ENCODE results near the gene VMP1. TPM values are rescaled to one million over a fixed set of nuclear protein-coding genes. Genes with fewer than 3 reads are reported as not detected.

Gene VMP1
- total RNA-seq, 6 experiments from 2014 or later: 121 to 155 (median 149) TPM

GRCh38 chr17:59842901-59843652, 135.6 kb downstream of the VMP1 start:
- Mint-ChIP-seq H3K36me3 (ENCODE audit: low read depth) (peaks cover 43% of the 10 kb centered on the region), H3K4me3 (peak overlapping the region; percentile 98), H3K27ac (peak overlapping the region; percentile 99), H3K9me3 (peaks cover 55% of the 10 kb centered on the region), H3K4me1 (ENCODE audit: low read depth) (peaks cover 70% of the 10 kb centered on the region), H3K27me3 (ENCODE audit: insufficient read depth) (peaks cover 77% of the 10 kb centered on the region)
- DNase-seq: peak; percentile 97
- no peak for TF ChIP-seq CTCF (IDR thresholded peaks at IDR 0.05)

GRCh38 chr17:59844884-59845594, 137.6 kb downstream of the VMP1 start:
- Mint-ChIP-seq H3K4me3 (peak overlapping the region; percentile 11), H3K27me3 (ENCODE audit: insufficient read depth) (peaks cover 57% of the 10 kb centered on the region), H3K9me3 (peaks cover 36% of the 10 kb centered on the region), H3K27ac (peak overlapping the region; percentile 99), H3K4me1 (ENCODE audit: low read depth) (peaks cover 70% of the 10 kb centered on the region), H3K36me3 (ENCODE audit: low read depth) (peaks cover 23% of the 10 kb centered on the region)
- TF ChIP-seq CTCF (IDR thresholded peaks at IDR 0.05): no peak
- no peak for DNase-seq

GRCh38 chr17:59845595-59846393, 138.3 kb downstream of the VMP1 start:
- H3K27me3 Mint-ChIP-seq (ENCODE audit: insufficient read depth): peaks cover 52% of the 10 kb centered on the region
- H3K9me3 Mint-ChIP-seq: peaks cover 28% of the 10 kb centered on the region
- peaks cover 16% of the 10 kb centered on the region for H3K36me3 Mint-ChIP-seq (ENCODE audit: low read depth)
- peak overlapping the region; percentile 99 for H3K27ac Mint-ChIP-seq
- TF ChIP-seq CTCF (IDR thresholded peaks at IDR 0.05): 0 out of 2 replicates have a peak, but pooled peaks have one; percentile 7
- peaks cover 65% of the 10 kb centered on the region for H3K4me1 Mint-ChIP-seq (ENCODE audit: low read depth)
- peak; percentile 65 for DNase-seq
- H3K4me3 Mint-ChIP-seq: peak overlapping the region; percentile 64

GRCh38 chr17:59846394-59847165, 139.1 kb downstream of the VMP1 start:
- peaks cover 8% of the 10 kb centered on the region for H3K36me3 Mint-ChIP-seq (ENCODE audit: low read depth)
- peaks cover 60% of the 10 kb centered on the region for H3K4me1 Mint-ChIP-seq (ENCODE audit: low read depth)
- H3K27me3 Mint-ChIP-seq (ENCODE audit: insufficient read depth): peaks cover 44% of the 10 kb centered on the region
- TF ChIP-seq CTCF (IDR thresholded peaks at IDR 0.05): no peak; the same call in 1 of the 2 replicates
- peak overlapping the region; percentile 99 for H3K27ac Mint-ChIP-seq
- peaks cover 20% of the 10 kb centered on the region for H3K9me3 Mint-ChIP-seq
- H3K4me3 Mint-ChIP-seq: peak overlapping the region; percentile 64
- DNase-seq: peak; percentile 57

GRCh38 chr17:59848385-59848668, 140.9 kb downstream of the VMP1 start:
- H3K4me1 Mint-ChIP-seq (ENCODE audit: low read depth): peaks cover 60% of the 10 kb centered on the region

More at GRCh38 chr17:59848385-59848668, 140.9 kb downstream of the VMP1 start:
- peaks cover 28% of the 10 kb centered on the region for H3K27me3 Mint-ChIP-seq (ENCODE audit: insufficient read depth)
- no peak overlapping the region for H3K4me3 Mint-ChIP-seq
- H3K36me3 Mint-ChIP-seq (ENCODE audit: low read depth): peaks cover 4% of the 10 kb centered on the region; the same call in 1 of the 2 replicates
- TF ChIP-seq CTCF (IDR thresholded peaks at IDR 0.05): no peak
- peaks cover 6% of the 10 kb centered on the region for H3K9me3 Mint-ChIP-seq
- DNase-seq: no peak
- no peak overlapping the region for H3K27ac Mint-ChIP-seq

All from HFFc6 (cell line).